Urinary bladder (tissue), 4 donors: Measurements from ENCODE around the gene CLSTN2. TPM values are rescaled to one million over a fixed set of nuclear protein-coding genes. Genes with fewer than 3 reads are reported as not detected.

Experiments used
- DNase-seq: peaks from one replicate; pipeline ENCODE4 v3.0.0-alpha.2; 2015; ENCODE audit errors: extremely low spot score
- H3K27ac ChIP-seq: one replicate; pipeline ENCODE4 v1.5.1; 2013; ENCODE audit warnings: low read depth, mild to moderate bottlenecking, moderate library complexity
- H3K36me3 ChIP-seq: one replicate; pipeline ENCODE4 v1.6.1; 2013; ENCODE audit warnings: mild to moderate bottlenecking, moderate library complexity; ENCODE audit not compliant: insufficient read depth
- H3K4me1 ChIP-seq: one replicate; pipeline ENCODE4 v1.6.1; 2013; ENCODE audit warnings: mild to moderate bottlenecking, moderate library complexity; ENCODE audit not compliant: insufficient read depth
- H3K4me3 ChIP-seq: one replicate; pipeline ENCODE4 v1.5.1; 2013; ENCODE audit warnings: low read depth, low read length
- WGBS: extraction: QIAGEN DNeasy Blood & Tissue Kit; methylation state at CpG from one replicate; pipeline ENCODE4 v1.1.7; 2013; 5-methylcytosine and 5-hydroxymethylcytosine counted together
- polyA plus RNA-seq: library from polyadenylated mRNA; stranded (reverse); fragments of 200-250 nt; gene quantifications from one replicate; pipeline ENCODE4 v1.2.3, GENCODE V29; 2013
- total RNA-seq: library from RNA; depleted of rRNA; stranded (reverse); fragments of >200 nt; gene quantifications from one replicate; pipeline ENCODE4 v1.2.3, GENCODE V29; 2014
- donor health status: healthy with polysubstance abuse.
- donor health status: healthy.

Gene CLSTN2
- total and polyA plus RNA-seq, 2 donors: 1.1 to 4.9 TPM

- H3K27ac ChIP-seq: no peak overlapping the region
- no peak overlapping the region for H3K4me3 ChIP-seq
- H3K36me3 ChIP-seq: no peaks in the 10 kb centered on the region
- DNase-seq: no peak
- H3K4me1 ChIP-seq: no peaks in the 10 kb centered on the region
These were observed 69.3 kb downstream of the CLSTN2 start for GRCh38 chr3:140004271-140004670.

- WGBS: 13% methylated on average over 2 of the region's 2 CpGs
- H3K4me1 ChIP-seq: no peaks in the 10 kb centered on the region
- DNase-seq: no peak
These were observed 71.3 kb downstream of the CLSTN2 start for GRCh38 chr3:140006331-140006730.

GRCh38 chr3:140007081-140007480 lies 72.1 kb downstream of the CLSTN2 start:
- 86% methylated on average over 4 of the region's 4 CpGs for WGBS
- no peak for DNase-seq
- no peaks in the 10 kb centered on the region for H3K36me3 ChIP-seq
- no peak overlapping the region for H3K4me3 ChIP-seq
- no peak overlapping the region for H3K27ac ChIP-seq
- no peaks in the 10 kb centered on the region for H3K4me1 ChIP-seq

More at GRCh38 chr3:140006331-140006730, 71.3 kb downstream of the CLSTN2 start:
- no peak overlapping the region for H3K4me3 ChIP-seq
- no peak overlapping the region for H3K27ac ChIP-seq
- H3K36me3 ChIP-seq: no peaks in the 10 kb centered on the region

GRCh38 chr3:140007911-140008869 lies 73.2 kb downstream of the CLSTN2 start:
- Histone ChIP-seq H3K27ac (no peak overlapping the region), H3K4me1 (no peaks in the 10 kb centered on the region)
- WGBS: 78% methylated on average over 7 of the region's 7 CpGs

GRCh38 chr3:140010391-140010790 lies 75.4 kb downstream of the CLSTN2 start:
- WGBS: 44% methylated on average over 2 of the region's 2 CpGs
- no peaks in the 10 kb centered on the region for H3K36me3 ChIP-seq
- no peak for DNase-seq

More at GRCh38 chr3:140007911-140008869, 73.2 kb downstream of the CLSTN2 start:
- no peaks in the 10 kb centered on the region for H3K36me3 ChIP-seq
- no peak overlapping the region for H3K4me3 ChIP-seq
- no peak for DNase-seq

GRCh38 chr3:140011086-140011485 lies 76.1 kb downstream of the CLSTN2 start:
- H3K4me1 ChIP-seq: no peaks in the 10 kb centered on the region
- no peaks in the 10 kb centered on the region for H3K36me3 ChIP-seq
- H3K4me3 ChIP-seq: no peak overlapping the region
- WGBS: 97% methylated on average over 2 of the region's 2 CpGs
- no peak for DNase-seq
- no peak overlapping the region for H3K27ac ChIP-seq

More at GRCh38 chr3:140010391-140010790, 75.4 kb downstream of the CLSTN2 start:
- Histone ChIP-seq H3K4me3 (no peak overlapping the region), H3K4me1 (no peaks in the 10 kb centered on the region), H3K27ac (no peak overlapping the region)

- Histone ChIP-seq H3K4me3 (no peak overlapping the region), H3K36me3 (no peaks in the 10 kb centered on the region), H3K27ac (no peak overlapping the region), H3K4me1 (no peaks in the 10 kb centered on the region)
- DNase-seq: no peak
- 91% methylated on average over 5 of the region's 5 CpGs for WGBS
These were observed 76.8 kb downstream of the CLSTN2 start for GRCh38 chr3:140011611-140012277.

GRCh38 chr3:140013220-140013619 lies 78.2 kb downstream of the CLSTN2 start:
- no peaks in the 10 kb centered on the region for H3K4me1 ChIP-seq
- no peak overlapping the region for H3K4me3 ChIP-seq
- 93% methylated on average over 5 of the region's 5 CpGs for WGBS
- H3K27ac ChIP-seq: no peak overlapping the region
- no peak for DNase-seq
- H3K36me3 ChIP-seq: no peaks in the 10 kb centered on the region

- no peak overlapping the region for H3K27ac ChIP-seq
- no peak for DNase-seq
- no peak overlapping the region for H3K4me3 ChIP-seq
- H3K4me1 ChIP-seq: no peaks in the 10 kb centered on the region
- H3K36me3 ChIP-seq: no peaks in the 10 kb centered on the region
- 90% methylated on average over 3 of the region's 3 CpGs for WGBS
These were observed 80.0 kb downstream of the CLSTN2 start for GRCh38 chr3:140014831-140015495.

GRCh38 chr3:140015741-140016140 lies 80.8 kb downstream of the CLSTN2 start:
- Histone ChIP-seq H3K27ac (no peak overlapping the region), H3K4me1 (no peaks in the 10 kb centered on the region), H3K4me3 (no peak overlapping the region), H3K36me3 (no peaks in the 10 kb centered on the region)
- WGBS: 95% methylated on average over 3 of the region's 3 CpGs
- DNase-seq: no peak

- 43% methylated on average over 2 of the region's 2 CpGs for WGBS
- no peak overlapping the region for H3K27ac ChIP-seq
- H3K36me3 ChIP-seq: no peaks in the 10 kb centered on the region
- H3K4me1 ChIP-seq: no peaks in the 10 kb centered on the region
- H3K4me3 ChIP-seq: no peak overlapping the region
- no peak for DNase-seq
These were observed 83.6 kb downstream of the CLSTN2 start for GRCh38 chr3:140018556-140018955.

- Histone ChIP-seq H3K4me1 (no peaks in the 10 kb centered on the region), H3K4me3 (no peak overlapping the region), H3K36me3 (no peaks in the 10 kb centered on the region), H3K27ac (no peak overlapping the region)
- 81% methylated on average over 2 of the region's 2 CpGs for WGBS
- no peak for DNase-seq
These were observed 85.0 kb downstream of the CLSTN2 start for GRCh38 chr3:140019946-140020345.

- Histone ChIP-seq H3K4me1 (no peaks in the 10 kb centered on the region), H3K27ac (no peak overlapping the region), H3K36me3 (no peaks in the 10 kb centered on the region), H3K4me3 (no peak overlapping the region)
- WGBS: 86% methylated on average over 7 of the region's 7 CpGs
- no peak for DNase-seq
These were observed 85.6 kb downstream of the CLSTN2 start for GRCh38 chr3:140020541-140020940.
